Duodenal mucosa (tissue), 2 donors: ENCODE measurements around the gene STMN3.
"Not testable (repeated sequence)": the region's sequence is repeated elsewhere in the genome, so short reads cannot be mapped to it uniquely, and the experiment has no call there.

Experiments used
- H3K27ac ChIP-seq: one replicate; pipeline ENCODE4 v1.7.0; 2013; ENCODE audit warnings: low read depth, low read length
- H3K27me3 ChIP-seq, 2 donors: one replicate each; pipeline ENCODE4 v1.7.0; 2013; ENCODE audit warnings: low read length in 2 of 2, control low read depth in 1 of 2; ENCODE audit not compliant: insufficient read depth in 2 of 2, control insufficient read depth in 1 of 2
- H3K36me3 ChIP-seq, 2 donors: one replicate each; pipeline ENCODE4 v1.7.0; 2013; ENCODE audit warnings: low read length in 2 of 2, control low read depth in 1 of 2; ENCODE audit not compliant: insufficient read depth in 2 of 2, control insufficient read depth in 1 of 2
- H3K4me1 ChIP-seq, 2 donors: one replicate each; pipeline ENCODE4 v1.7.0; 2013; ENCODE audit warnings: low read length in 2 of 2, control low read depth in 1 of 2; ENCODE audit not compliant: insufficient read depth in 2 of 2, control insufficient read depth in 1 of 2
- H3K4me3 ChIP-seq, 2 donors: one replicate each; pipeline ENCODE4 v1.7.0; 2013; ENCODE audit warnings: low read length in 2 of 2, low read depth in 1 of 2
- H3K9ac ChIP-seq, 2 donors: one replicate each; pipeline ENCODE4 v1.7.0; 2013; ENCODE audit warnings: low read length in 2 of 2, low read depth in 1 of 2
- H3K9me3 ChIP-seq, 2 donors: one replicate each; pipeline ENCODE4 v1.7.0; 2013; ENCODE audit warnings: low read length in 2 of 2, control low read depth in 1 of 2; ENCODE audit not compliant: control insufficient read depth in 1 of 2

STMN3 gene

DNA sequence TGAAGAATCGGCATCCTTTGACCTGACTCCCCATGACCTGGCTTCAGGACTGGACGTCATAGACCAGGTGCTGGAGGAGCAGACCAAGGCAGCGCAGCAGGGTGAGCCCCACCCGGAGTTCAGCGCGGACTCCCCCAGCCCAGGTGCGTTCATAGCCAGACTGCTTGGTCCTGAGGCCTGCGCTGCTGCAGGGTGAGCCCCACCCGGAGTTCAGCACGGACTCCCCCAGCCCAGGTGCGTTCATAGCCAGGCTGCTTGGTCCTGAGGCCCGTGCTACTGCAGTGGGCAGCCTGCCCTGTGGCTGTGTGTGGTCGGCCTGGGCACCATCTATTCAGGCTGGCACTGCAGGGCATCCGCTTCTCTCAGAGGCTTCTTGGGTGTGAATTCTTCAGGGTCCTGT lies 20.7 kb upstream of the STMN3 start:
- Histone ChIP-seq H3K9ac (no peak overlapping the region), H3K27ac (no peak overlapping the region), H3K4me3 (no peak overlapping the region), H3K27me3 (no peaks in the 10 kb centered on the region), H3K4me1 (no peaks in the 10 kb centered on the region), H3K9me3 (no peaks in the 10 kb centered on the region), H3K36me3 (peaks cover under 1 to 34% of the 10 kb centered on the region in 2 donors)

GRCh38 chr20:63672666-63673065 lies 19.4 kb upstream of the STMN3 start:
- Histone ChIP-seq H3K4me1 (no peaks in the 10 kb centered on the region), H3K9me3 (no peaks in the 10 kb centered on the region), H3K27me3 (no peaks in the 10 kb centered on the region), H3K4me3 (no peak overlapping the region), H3K9ac (no peak overlapping the region), H3K27ac (no peak overlapping the region), H3K36me3 (peaks cover 8 to 34% of the 10 kb centered on the region in 2 donors)

- H3K9me3 ChIP-seq, H3K4me3 ChIP-seq, H3K27ac ChIP-seq, H3K9ac ChIP-seq, H3K27me3 ChIP-seq, H3K4me1 ChIP-seq: not testable (repeated sequence)
- H3K36me3 ChIP-seq, result peaks cover 8 to 41% of the 10 kb centered on the region in 2 donors
Measured at GRCh38 chr20:63671695-63672094, 18.5 kb upstream of the STMN3 start.

GRCh38 chr20:63668351-63668750 lies 15.1 kb upstream of the STMN3 start:
- no peak overlapping the region for H3K27ac ChIP-seq
- no peaks in the 10 kb centered on the region for H3K9me3 ChIP-seq
- peaks cover 16 to 47% of the 10 kb centered on the region in 2 donors for H3K36me3 ChIP-seq
- H3K4me3 ChIP-seq, result no peak overlapping the region
- H3K27me3 ChIP-seq, result no peaks in the 10 kb centered on the region
- H3K9ac ChIP-seq, result no peak overlapping the region
- no peaks in the 10 kb centered on the region for H3K4me1 ChIP-seq

DNA sequence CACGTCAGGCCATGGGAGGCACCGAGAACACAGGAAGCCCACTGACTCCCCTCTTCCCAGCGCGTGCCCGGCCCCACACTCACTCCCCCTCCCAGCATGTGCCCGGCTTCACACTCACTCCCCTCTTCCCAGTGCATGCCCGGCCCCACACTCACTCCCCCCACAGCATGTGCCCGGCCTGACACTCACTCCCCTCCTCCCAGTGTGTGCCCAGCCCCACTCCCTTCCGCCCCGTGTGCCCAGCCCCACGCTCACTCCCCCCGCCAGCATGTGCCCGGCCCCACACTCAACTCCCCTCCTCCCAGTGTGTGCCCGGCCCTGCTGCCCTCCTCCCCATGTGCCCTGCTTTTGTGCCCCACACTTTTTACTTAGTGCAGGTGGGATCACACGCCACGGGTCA lies 14.6 kb upstream of the STMN3 start:
- Histone ChIP-seq H3K9me3 (no peaks in the 10 kb centered on the region), H3K9ac (no peak overlapping the region), H3K36me3 (peaks cover 16 to 51% of the 10 kb centered on the region in 2 donors), H3K4me3 (no peak overlapping the region), H3K27ac (no peak overlapping the region), H3K27me3 (no peaks in the 10 kb centered on the region), H3K4me1 (no peaks in the 10 kb centered on the region)

DNA sequence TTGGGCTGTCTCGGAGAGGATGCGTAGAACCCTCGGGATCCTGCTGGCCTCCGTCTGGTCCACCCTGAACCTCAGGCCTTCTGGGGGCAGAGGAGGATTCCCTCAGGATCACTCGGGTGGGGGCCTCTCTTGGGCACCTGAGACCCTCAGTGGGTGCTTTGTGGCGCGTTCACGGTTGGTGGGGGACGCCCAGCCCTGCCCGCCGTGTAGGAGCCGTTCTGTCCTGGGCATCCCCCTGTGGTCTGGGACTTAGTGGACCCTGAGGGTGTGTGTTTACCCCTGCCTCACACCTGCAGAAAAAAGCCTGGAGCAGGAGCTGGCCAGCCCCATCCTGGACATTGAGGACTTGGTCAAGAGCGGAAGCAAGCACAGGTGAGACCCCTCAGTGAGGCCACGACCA lies 12.5 kb upstream of the STMN3 start:
- Histone ChIP-seq H3K4me1 (no peaks in the 10 kb centered on the region), H3K36me3 (peaks cover 20 to 63% of the 10 kb centered on the region in 2 donors), H3K27me3 (no peaks in the 10 kb centered on the region), H3K4me3 (no peak overlapping the region), H3K27ac (no peak overlapping the region), H3K9ac (no peak overlapping the region), H3K9me3 (no peaks in the 10 kb centered on the region)

DNA sequence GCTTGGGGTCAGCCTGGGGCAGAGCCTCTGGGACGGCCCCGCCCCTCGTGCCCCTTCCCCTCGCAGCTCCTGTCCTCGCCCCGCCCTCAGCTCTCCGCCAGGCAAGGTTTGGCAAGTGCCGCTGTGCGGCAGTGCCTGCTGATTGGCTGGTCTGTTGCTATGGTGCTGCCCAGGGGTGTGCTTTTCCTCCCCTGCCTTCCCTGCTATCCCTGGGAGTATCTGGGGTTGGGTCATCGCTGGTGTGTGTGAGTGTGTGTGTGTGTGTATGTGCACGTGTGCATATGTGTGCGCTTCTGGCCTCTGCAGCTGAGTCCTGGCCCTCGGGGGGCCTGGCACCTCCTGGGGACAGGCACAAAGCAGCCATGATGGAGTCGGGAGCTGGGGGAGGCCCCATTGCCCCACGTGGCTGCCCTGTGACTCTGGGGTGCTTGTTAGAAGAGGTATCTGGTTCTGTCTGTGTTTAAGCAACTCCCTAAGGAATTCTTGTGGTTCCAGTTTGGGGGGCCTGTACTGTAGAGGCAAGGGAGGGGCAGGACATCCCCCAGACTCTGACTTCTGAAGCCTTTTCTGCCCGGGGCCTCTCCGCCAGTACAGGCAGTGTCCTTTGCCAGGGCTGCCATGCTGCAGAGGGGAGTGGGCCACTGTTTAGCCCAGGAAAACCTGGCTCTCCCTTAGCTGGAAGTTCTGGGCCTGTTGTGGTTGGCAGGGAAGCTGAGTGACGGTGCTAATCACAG lies 11.8 kb upstream of the STMN3 start:
- no peak overlapping the region for H3K4me3 ChIP-seq
- peaks cover 20 to 62% of the 10 kb centered on the region in 2 donors for H3K36me3 ChIP-seq
- no peak overlapping the region for H3K27ac ChIP-seq
- no peak overlapping the region for H3K9ac ChIP-seq
- H3K27me3 ChIP-seq, result no peaks in the 10 kb centered on the region
- H3K9me3 ChIP-seq, result no peaks in the 10 kb centered on the region
- H3K4me1 ChIP-seq, result no peaks in the 10 kb centered on the region

DNA sequence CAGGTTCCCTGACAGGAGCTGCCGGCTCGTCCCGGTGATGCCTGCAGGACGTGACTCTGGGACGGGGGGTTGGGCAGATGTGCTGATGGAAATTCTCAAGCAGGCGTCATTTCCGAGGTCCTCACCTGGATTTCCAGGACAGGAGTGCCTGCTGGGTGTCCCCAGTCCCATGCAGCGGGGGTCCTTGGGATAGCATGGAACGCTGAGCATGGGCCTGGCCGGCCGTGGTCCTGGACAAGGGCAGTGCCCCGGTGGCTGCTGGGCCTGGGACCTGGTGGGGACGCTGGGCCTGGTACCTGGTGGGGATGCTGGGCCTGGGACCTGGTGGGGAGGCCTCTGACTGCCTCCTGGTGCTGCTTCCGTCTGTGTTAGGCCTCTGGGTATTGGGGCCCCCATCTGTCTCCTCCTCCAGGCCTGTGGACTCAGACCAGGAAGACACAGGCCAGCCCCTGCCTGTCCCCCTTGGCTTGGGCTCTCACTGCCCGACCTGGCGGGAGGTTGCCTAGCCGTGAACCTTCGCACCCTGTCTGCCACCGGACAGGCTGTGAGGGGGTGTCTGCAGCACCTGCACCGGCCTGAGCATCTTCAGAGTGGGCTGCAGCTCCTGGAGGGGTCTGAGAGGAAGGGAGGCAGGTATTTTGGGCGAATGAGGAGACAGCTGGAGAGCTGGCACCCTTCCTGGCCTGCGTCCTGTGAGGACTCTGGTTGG lies 11.1 kb upstream of the STMN3 start:
- Histone ChIP-seq H3K27ac (no peak overlapping the region), H3K4me3 (no peak overlapping the region), H3K9me3 (no peaks in the 10 kb centered on the region), H3K4me1 (peaks cover 2 to 3% of the 10 kb centered on the region in 2 donors), H3K27me3 (no peaks in the 10 kb centered on the region), H3K9ac (no peak overlapping the region), H3K36me3 (peaks cover 20 to 62% of the 10 kb centered on the region in 2 donors)

GRCh38 chr20:63663332-63664066 lies 10.3 kb upstream of the STMN3 start:
- Histone ChIP-seq H3K27ac (no peak overlapping the region), H3K27me3 (no peaks in the 10 kb centered on the region), H3K9me3 (no peaks in the 10 kb centered on the region), H3K4me3 (no peak overlapping the region), H3K4me1 (peaks cover 7 to 9% of the 10 kb centered on the region in 2 donors), H3K36me3 (peaks cover 16 to 56% of the 10 kb centered on the region in 2 donors), H3K9ac (no peak overlapping the region)

DNA sequence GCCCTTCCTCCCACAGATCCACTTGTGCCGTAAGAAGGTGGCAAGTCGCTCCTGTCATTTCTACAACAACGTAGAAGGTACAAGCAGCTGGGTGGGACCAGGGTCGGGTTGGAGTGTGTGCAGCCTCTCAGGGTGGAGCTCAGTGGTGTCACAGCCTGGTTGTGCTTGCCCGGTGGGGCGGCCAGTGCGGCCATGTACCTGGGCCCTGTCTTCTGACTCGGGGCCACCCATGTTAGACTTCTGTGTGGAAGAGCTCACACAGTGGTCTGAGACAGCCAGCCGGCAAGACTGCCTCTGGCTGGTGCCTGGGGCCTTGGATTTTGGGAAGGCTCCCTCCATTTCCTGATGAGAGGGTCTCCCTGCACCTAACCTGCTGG lies 9.6 kb upstream of the STMN3 start:
- Histone ChIP-seq H3K9ac (no peak overlapping the region), H3K4me1 (peaks cover 7 to 11% of the 10 kb centered on the region in 2 donors), H3K36me3 (peaks cover 12 to 49% of the 10 kb centered on the region in 2 donors), H3K4me3 (no peak overlapping the region), H3K27me3 (no peaks in the 10 kb centered on the region), H3K27ac (no peak overlapping the region), H3K9me3 (no peaks in the 10 kb centered on the region)
